Measurements from ENCODE around the gene GLS.

DNA sequence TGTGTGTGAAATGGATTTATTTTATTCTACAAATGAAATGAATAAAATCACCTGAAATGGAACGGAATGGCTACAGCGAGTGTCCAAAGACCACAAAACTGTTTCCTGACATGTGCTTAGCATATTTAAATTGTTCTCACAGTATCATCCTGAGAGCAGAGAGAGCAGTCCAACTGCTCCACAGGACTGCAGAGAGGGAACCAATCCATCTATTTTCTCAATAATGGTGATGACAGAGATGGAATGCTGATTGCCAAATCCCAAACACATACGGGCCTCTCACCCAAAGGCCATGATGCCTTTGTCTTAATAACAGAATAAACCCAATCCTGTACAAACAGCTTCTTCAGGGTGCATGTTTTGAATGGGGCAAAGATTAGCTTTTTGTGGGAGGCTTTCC lies 92.2 kb downstream of the GLS start:
- TF ChIP-seq, protein P1, sequence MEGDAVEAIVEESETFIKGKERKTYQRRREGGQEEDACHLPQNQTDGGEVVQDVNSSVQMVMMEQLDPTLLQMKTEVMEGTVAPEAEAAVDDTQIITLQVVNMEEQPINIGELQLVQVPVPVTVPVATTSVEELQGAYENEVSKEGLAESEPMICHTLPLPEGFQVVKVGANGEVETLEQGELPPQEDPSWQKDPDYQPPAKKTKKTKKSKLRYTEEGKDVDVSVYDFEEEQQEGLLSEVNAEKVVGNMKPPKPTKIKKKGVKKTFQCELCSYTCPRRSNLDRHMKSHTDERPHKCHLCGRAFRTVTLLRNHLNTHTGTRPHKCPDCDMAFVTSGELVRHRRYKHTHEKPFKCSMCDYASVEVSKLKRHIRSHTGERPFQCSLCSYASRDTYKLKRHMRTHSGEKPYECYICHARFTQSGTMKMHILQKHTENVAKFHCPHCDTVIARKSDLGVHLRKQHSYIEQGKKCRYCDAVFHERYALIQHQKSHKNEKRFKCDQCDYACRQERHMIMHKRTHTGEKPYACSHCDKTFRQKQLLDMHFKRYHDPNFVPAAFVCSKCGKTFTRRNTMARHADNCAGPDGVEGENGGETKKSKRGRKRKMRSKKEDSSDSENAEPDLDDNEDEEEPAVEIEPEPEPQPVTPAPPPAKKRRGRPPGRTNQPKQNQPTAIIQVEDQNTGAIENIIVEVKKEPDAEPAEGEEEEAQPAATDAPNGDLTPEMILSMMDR (IDR thresholded peaks at IDR 0.05), result no peak
- TF ChIP-seq POLR2A (IDR thresholded peaks at IDR 0.05), result no peak

Data from thyroid gland (tissue), 4 donors.